ENCODE measurements around the gene ARHGAP26. TPM values are rescaled to one million over a fixed set of nuclear protein-coding genes. Genes with fewer than 3 reads are reported as not detected.
A peak's percentile ranks its signal among the peaks of the same experiment; 100 is the strongest.

ARHGAP26 gene
- total and polyA plus RNA-seq, 2 donors (not counting 3 experiments of a cell fraction or from before 2014, with no cell fraction given), result 3.1 to 16.2 TPM

DNA sequence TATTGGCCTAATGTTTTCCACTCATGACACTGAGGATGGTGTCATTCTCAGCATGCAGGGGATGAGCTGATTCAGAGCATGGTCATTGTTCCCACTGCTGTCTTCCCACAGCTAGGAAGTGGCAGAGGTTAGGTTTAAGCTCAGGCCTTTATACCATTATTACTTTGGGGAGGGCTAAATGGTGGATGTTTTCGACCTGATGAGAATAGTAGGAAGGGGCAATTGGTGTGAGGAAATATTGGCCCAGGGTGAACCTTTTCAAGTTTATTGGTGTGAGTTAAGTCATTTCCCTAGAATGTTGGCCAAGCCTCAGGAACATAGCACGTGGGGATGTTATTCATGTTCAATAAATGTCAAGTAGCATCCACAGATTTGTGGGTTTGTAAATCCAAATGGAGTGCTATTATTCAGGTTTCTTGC, 59.6 kb downstream of the ARHGAP26 start:
- no peak overlapping the region for H3K9ac ChIP-seq (replicated peaks; ENCODE audit: extremely low read depth, insufficient read depth, low read length)
- intact Hi-C loops (cut with micrococcal nuclease) (no loop called here), dilution Hi-C loops (cut with MboI; ENCODE audit: extremely low pct_ligation_motif_present, low sequenced_read_pairs) (no loop called here)
- DNase-seq (ENCODE audit: low read depth, low spot score) (peak; percentile 82), FAIRE-seq (peak; percentile 82)
- no TSS peak for BruUV-seq (replicated peaks)
- no peak for TF ChIP-seq EZH2 (IDR thresholded peaks at IDR 0.05; ENCODE audit: borderline replicate concordance, low read depth, low read length, severe bottlenecking)
- TF ChIP-seq FOS (IDR thresholded peaks at IDR 0.05; ENCODE audit: borderline replicate concordance, insufficient read depth, low read length), result peak; percentile 67
- TF ChIP-seq POLR2A (IDR thresholded peaks at IDR 0.05; ENCODE audit: low read depth, low read length), result no peak
- TF ChIP-seq JUN (IDR thresholded peaks at IDR 0.05; ENCODE audit: borderline replicate concordance, insufficient read depth, insufficient read length, low read depth), result no peak
- peak; percentile 56 for TF ChIP-seq POLR2AphosphoS5 (IDR thresholded peaks at IDR 0.05; ENCODE audit: insufficient read depth, low read depth, low read length)
- peak; percentile 70 for TF ChIP-seq MAX (IDR thresholded peaks at IDR 0.05; ENCODE audit: insufficient read depth, insufficient read length)
- TF ChIP-seq CTCF (IDR thresholded peaks at IDR 0.05; ENCODE audit: extremely low read depth in 1 of 2, insufficient read depth in 1 of 2, low read depth in 1 of 2, low read length in 2 of 2), result no peak
- no peak for TF ChIP-seq GATA2 (IDR thresholded peaks at IDR 0.05; ENCODE audit: insufficient read depth, insufficient read length, low read depth, low read length)
- TF ChIP-seq MYC (IDR thresholded peaks at IDR 0.05; ENCODE audit: low read depth, low read length), result peak; percentile 22
- POLR2A ChIA-PET, result interaction anchor here (0.6 to 1.0 kb wide), 2 partner anchors 28 to 44 kb away, joined by 3 to 4 read pairs; no protein-coding TSS in a partner anchor
- H2AFZ ChIP-seq (ENCODE audit: low read depth, low read length), result no peak overlapping the region
- H3K27me3 ChIP-seq (ENCODE audit: control insufficient read depth in 2 of 2, insufficient read depth in 2 of 2, low read length in 2 of 2), result no peaks in the 10 kb centered on the region
- no peaks in the 10 kb centered on the region for H3K36me3 ChIP-seq (ENCODE audit: control insufficient read depth in 2 of 2, extremely low read depth in 1 of 2, insufficient read depth in 2 of 2, low read length in 2 of 2)
- H3K4me1 ChIP-seq (ENCODE audit: control insufficient read depth, extremely low read depth, insufficient read depth, low read length), result peaks cover 62% of the 10 kb centered on the region
- peak overlapping the region; percentile 24 for H3K4me2 ChIP-seq (ENCODE audit: insufficient read depth, low read length)
- H4K20me1 ChIP-seq (replicated peaks; ENCODE audit: control insufficient read depth, extremely low read depth, insufficient read depth, low read length), result no peaks in the 10 kb centered on the region
- no peak overlapping the region for H3K4me3 ChIP-seq (replicated peaks in 1 of 3; ENCODE audit: insufficient read depth in 1 of 3, low read depth in 1 of 3, low read length in 3 of 3)
- peak overlapping the region; percentile 28 for H3K27ac ChIP-seq (ENCODE audit: insufficient read depth, low read depth, low read length)
- H3K9me3 ChIP-seq (replicated peaks; ENCODE audit: control insufficient read depth, insufficient read depth, low read length), result no peaks in the 10 kb centered on the region
- no peaks in the 10 kb centered on the region for H3K79me2 ChIP-seq (ENCODE audit: control insufficient read depth, insufficient read depth, low read length)
- CTCF ChIA-PET, result interaction anchor here (0.6 to 2.2 kb wide), 10 partner anchors 10 to 117 kb away, joined by 3 to 13 read pairs (median 3); no protein-coding TSS in a partner anchor
- no peaks in the 10 kb centered on the region for H3K9me1 ChIP-seq (replicated peaks; ENCODE audit: control insufficient read depth, extremely low read depth, insufficient read depth, low read length)
